Fibroblast of lung (primary cell): ENCODE measurements around the gene TEX19.

ENCODE experiments used
- CTCF ChIP-seq, 2 donors: IDR thresholded peaks in 1 of 2; conservative IDR thresholded peaks in 1 of 2; 1 replicate in 1 of 2; 2 replicates in 1 of 2; pipeline ENCODE4 v1.5.1; 2011 to 2012; ENCODE audit warnings: low read length in 2 of 2, control low read depth in 1 of 2, inconsistent platforms in 1 of 2, low read depth in 1 of 2, mild to moderate bottlenecking in 1 of 2
- EZH2 ChIP-seq: IDR thresholded peaks from 2 replicates; pipeline ENCODE4 v1.5.1; 2012; ENCODE audit warnings: low read length, control low read depth, mild to moderate bottlenecking; ENCODE audit errors: missing control alignments

GRCh38 chr17:82396601-82397435, 37.8 kb downstream of the TEX19 start:
- TF ChIP-seq CTCF (conservative IDR thresholded peaks at IDR 0.05 in 1 of 2, IDR thresholded peaks at IDR 0.05 in 1 of 2; ENCODE audit: low read depth in 1 of 2, low read length in 2 of 2) (no peak), EZH2 (no peak)
